Kidney (tissue), 14 donors: ENCODE data around the gene TUG1. TPM values are rescaled to one million over a fixed set of nuclear protein-coding genes. Genes with fewer than 3 reads are reported as not detected.

Experiments used
- DNase-seq, 5 donors: peaks; one replicate each; pipeline ENCODE4 v3.0.0-alpha.2; 2013 to 2020
- FAIRE-seq: peaks from 2 replicates; lab custom pipeline; 2012; peaks lifted over from hg19 to GRCh38; lab: Jason Lieb, UNC
- H3K27ac ChIP-seq, 2 donors: one replicate each; pipeline ENCODE4 v1.7.0; 2013; ENCODE audit warnings: low read depth in 2 of 2, low read length in 2 of 2, inconsistent platforms in 1 of 2
- H3K27me3 ChIP-seq: one replicate; pipeline ENCODE4 v1.7.1; 2013; ENCODE audit warnings: low read length, inconsistent platforms; ENCODE audit not compliant: control insufficient read depth, insufficient read depth
- H3K36me3 ChIP-seq, 3 donors: one replicate each; pipeline versions ENCODE4 v1.7.0 to v1.7.1; 2013; ENCODE audit warnings: low read length in 3 of 3, control low read depth in 1 of 3, inconsistent platforms in 1 of 3; ENCODE audit not compliant: insufficient read depth in 3 of 3, control insufficient read depth in 2 of 3
- H3K4me1 ChIP-seq, 3 donors: one replicate each; pipeline versions ENCODE4 v1.7.0 to v1.7.1; 2013; ENCODE audit warnings: low read length in 3 of 3, inconsistent platforms in 1 of 3, low read depth in 1 of 3; ENCODE audit not compliant: control insufficient read depth in 2 of 3, insufficient read depth in 2 of 3
- H3K4me3 ChIP-seq, 3 donors: one replicate each; pipeline versions ENCODE4 v1.7.0 to v1.8.1; 2013; ENCODE audit warnings: low read length in 3 of 3, control low read depth in 1 of 3, inconsistent platforms in 1 of 3
- H3K9ac ChIP-seq, 3 donors: one replicate each; pipeline versions ENCODE4 v1.7.0 to v1.7.1; 2013; ENCODE audit warnings: low read length in 3 of 3, control low read depth in 1 of 3, inconsistent platforms in 1 of 3
- H3K9me3 ChIP-seq, 3 donors: one replicate each; pipeline versions ENCODE4 v1.7.0 to v1.7.1; 2013; ENCODE audit warnings: low read length in 3 of 3, control low read depth in 1 of 3, inconsistent platforms in 1 of 3; ENCODE audit not compliant: control insufficient read depth in 2 of 3, insufficient read depth in 1 of 3
- intact Hi-C: fragments of 100-400 bp; cut with DNase I; formaldehyde crosslinking; loops from one replicate; pipeline ENCODE4 v1.11.1; 2022
- polyA plus RNA-seq: library from polyadenylated mRNA; stranded (reverse); fragments of 350-450 nt; fragmentation: Illumina TruSeq; extraction: RNeasy Lipid Tissue Mini Kit (QIAGEN cat#74804); gene quantifications from one replicate; pipeline ENCODE4 v1.2.3, GENCODE V29; 2014; ENCODE audit warnings: low read depth, low replicate concordance; ENCODE audit not compliant: insufficient read depth
- total RNA-seq: library from RNA; stranded (reverse); fragmentation: NEBNext Ultra II Directional; extraction: Animal tissue kit (Norgen Biotek cat#: 25700); gene quantifications from one replicate; pipeline ENCODE4 v1.2.1, GENCODE V29; 2021
- TF ChIP-seq, protein P1 (sequence below): IDR thresholded peaks from 3 replicates; pipeline ENCODE4 v1.5.1; 2012; ENCODE audit warnings: mild to moderate bottlenecking, moderate library complexity, borderline replicate concordance; ENCODE audit not compliant: insufficient read depth; ENCODE audit errors: extremely low read depth
- donor health status: control.
- donor health status: control.
- donor health status: control.
- donor health status: control.
- donor health status: control.
- donor health status: DM: yes; HTN: yes; CAD: no.
- donor health status: Normal renal cell carcinoma (clear cell type).

Gene TUG1
- total and polyA plus RNA-seq, 2 donors from 2014 or later: 25.5 to 79.0 TPM

DNA sequence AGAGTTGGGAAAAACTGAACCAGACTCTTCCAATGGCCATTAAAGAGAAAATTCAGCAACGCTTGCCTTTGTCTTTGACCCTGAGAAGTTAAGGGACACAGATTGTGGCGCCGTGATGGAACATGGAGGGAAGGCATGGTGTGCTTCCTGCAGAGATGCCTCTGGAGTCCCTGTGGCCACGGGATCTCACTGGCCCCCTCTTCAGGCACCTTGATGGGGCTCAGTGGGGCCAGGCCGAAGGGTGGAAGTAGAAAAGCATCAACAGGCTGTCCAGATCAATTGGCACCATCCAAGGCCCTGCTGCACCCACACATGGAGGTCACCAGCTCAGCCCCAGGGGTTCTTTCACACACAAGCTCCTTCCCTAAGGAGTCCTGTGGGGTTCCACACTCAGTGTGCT lies 43.4 kb upstream of the TUG1 start:
- Histone ChIP-seq H3K4me3 (no peak overlapping the region), H3K27ac (no peak overlapping the region), H3K9me3 (no peaks in the 10 kb centered on the region), H3K4me1 (no peaks in the 10 kb centered on the region), H3K9ac (no peak overlapping the region), H3K36me3 (peaks cover 2 to 25% (median 15%) of the 10 kb centered on the region in 3 donors), H3K27me3 (no peaks in the 10 kb centered on the region)
- intact Hi-C loops: loop anchor here (10.0 kb wide), 1 partner anchor 161 kb away; no protein-coding TSS in a partner anchor
- TF ChIP-seq, protein P1, sequence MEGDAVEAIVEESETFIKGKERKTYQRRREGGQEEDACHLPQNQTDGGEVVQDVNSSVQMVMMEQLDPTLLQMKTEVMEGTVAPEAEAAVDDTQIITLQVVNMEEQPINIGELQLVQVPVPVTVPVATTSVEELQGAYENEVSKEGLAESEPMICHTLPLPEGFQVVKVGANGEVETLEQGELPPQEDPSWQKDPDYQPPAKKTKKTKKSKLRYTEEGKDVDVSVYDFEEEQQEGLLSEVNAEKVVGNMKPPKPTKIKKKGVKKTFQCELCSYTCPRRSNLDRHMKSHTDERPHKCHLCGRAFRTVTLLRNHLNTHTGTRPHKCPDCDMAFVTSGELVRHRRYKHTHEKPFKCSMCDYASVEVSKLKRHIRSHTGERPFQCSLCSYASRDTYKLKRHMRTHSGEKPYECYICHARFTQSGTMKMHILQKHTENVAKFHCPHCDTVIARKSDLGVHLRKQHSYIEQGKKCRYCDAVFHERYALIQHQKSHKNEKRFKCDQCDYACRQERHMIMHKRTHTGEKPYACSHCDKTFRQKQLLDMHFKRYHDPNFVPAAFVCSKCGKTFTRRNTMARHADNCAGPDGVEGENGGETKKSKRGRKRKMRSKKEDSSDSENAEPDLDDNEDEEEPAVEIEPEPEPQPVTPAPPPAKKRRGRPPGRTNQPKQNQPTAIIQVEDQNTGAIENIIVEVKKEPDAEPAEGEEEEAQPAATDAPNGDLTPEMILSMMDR: no peak
- DNase-seq (peak in 1 of 5 donors; percentile 41), FAIRE-seq (no peak)

DNA sequence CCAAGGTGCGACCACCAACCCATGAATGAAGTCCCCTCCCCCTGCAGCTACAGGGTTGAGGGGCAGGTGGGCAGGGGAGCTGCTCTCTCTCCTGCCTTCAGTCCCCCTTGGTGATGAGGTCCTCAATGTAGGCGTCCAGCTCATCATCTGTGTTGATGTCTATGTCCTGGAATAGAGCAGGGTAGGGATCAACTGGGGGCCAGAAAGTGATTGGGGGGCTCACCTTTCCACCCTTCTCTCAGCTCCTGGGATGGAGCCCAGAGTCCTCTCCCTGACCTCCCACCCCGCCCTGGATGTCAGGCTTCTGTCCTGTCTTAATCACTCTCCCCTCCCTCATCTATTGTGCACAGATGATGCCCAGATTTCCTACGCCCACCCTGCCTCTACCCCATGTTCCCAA lies 42.4 kb upstream of the TUG1 start:
- TF ChIP-seq, protein P1: no peak
- DNase-seq (peak in 1 of 5 donors; percentile 26), FAIRE-seq (no peak)
- H3K9ac ChIP-seq: no peak overlapping the region
- H3K36me3 ChIP-seq: peaks cover 6 to 33% (median 24%) of the 10 kb centered on the region in 3 donors
- H3K4me1 ChIP-seq: no peaks in the 10 kb centered on the region
- H3K9me3 ChIP-seq: no peaks in the 10 kb centered on the region
- intact Hi-C loops: loop anchor here (10.0 kb wide), 1 partner anchor 162 kb away; no protein-coding TSS in a partner anchor
- H3K27me3 ChIP-seq: no peaks in the 10 kb centered on the region
- H3K27ac ChIP-seq: no peak overlapping the region
- H3K4me3 ChIP-seq: no peak overlapping the region

- no peak for FAIRE-seq
- intact Hi-C loops: loop anchor here (10.0 kb wide), 1 partner anchor 163 kb away; no protein-coding TSS in a partner anchor
- peaks cover 13 to 44% (median 35%) of the 10 kb centered on the region in 3 donors for H3K36me3 ChIP-seq
These were observed 41.3 kb upstream of the TUG1 start for GRCh38 chr22:30927806-30928205.

More at GRCh38 chr22:30927806-30928205, 41.3 kb upstream of the TUG1 start:
- Histone ChIP-seq H3K27me3 (no peaks in the 10 kb centered on the region), H3K4me1 (no peaks in the 10 kb centered on the region), H3K9ac (no peak overlapping the region), H3K4me3 (no peak overlapping the region), H3K9me3 (no peaks in the 10 kb centered on the region), H3K27ac (no peak overlapping the region)
- no peak for DNase-seq
- TF ChIP-seq, protein P1: no peak
